GM23338 (cell line): ENCODE measurements around the gene ACSM2A. TPM values are rescaled to one million over a fixed set of nuclear protein-coding genes. Genes with fewer than 3 reads are reported as not detected.

Experiments used
- ATAC-seq: fragments of 200-7000 bp; cut with Tn5 transposase; 3 replicates; pipeline ENCODE4 v1.9.1; 2020
- DNase-seq: peaks from one replicate; pipeline ENCODE4 v3.0.0-alpha.2; 2015; ENCODE audit warnings: low spot score
- H2AFZ ChIP-seq: fragments of 200-600 bp; sonication (generic); 2 replicates; pipeline ENCODE4 v1.8.0; 2016; ENCODE audit warnings: antibody characterized with exemption, mild to moderate bottlenecking, moderate library complexity
- H3F3A ChIP-seq: fragments of 200-600 bp; sonication (generic); replicated peaks from 2 replicates; pipeline ENCODE4 v1.8.0; 2017; ENCODE audit warnings: antibody characterized with exemption, mixed run types, low read depth
- H3K27ac ChIP-seq: fragments of 200-600 bp; sonication (generic); 2 replicates; pipeline ENCODE4 v1.6.1; 2016; ENCODE audit warnings: low read depth
- H3K27me3 ChIP-seq: fragments of 200-600 bp; sonication (generic); 2 replicates; pipeline ENCODE4 v1.8.0; 2016; ENCODE audit warnings: mild to moderate bottlenecking, mixed run types, moderate library complexity; ENCODE audit not compliant: insufficient read depth
- H3K36me3 ChIP-seq: fragments of 200-600 bp; sonication (generic); 2 replicates; pipeline ENCODE4 v1.8.0; 2016; ENCODE audit warnings: mild to moderate bottlenecking; ENCODE audit not compliant: insufficient read depth
- H3K4me1 ChIP-seq: fragments of 200-600 bp; sonication (generic); 2 replicates; pipeline ENCODE4 v1.8.0; 2016; ENCODE audit warnings: mild to moderate bottlenecking, moderate library complexity; ENCODE audit not compliant: insufficient read depth
- H3K4me2 ChIP-seq: fragments of 200-600 bp; sonication (generic); 2 replicates; pipeline ENCODE4 v1.7.1; 2017; ENCODE audit warnings: mixed run types
- H3K4me3 ChIP-seq: fragments of 200-600 bp; sonication (generic); 2 replicates; pipeline ENCODE4 v1.6.1; 2016; ENCODE audit warnings: mixed run types
- H3K79me2 ChIP-seq: fragments of 200-600 bp; sonication (generic); replicated peaks from 2 replicates; pipeline ENCODE4 v1.8.0; 2017; ENCODE audit warnings: mild to moderate bottlenecking; ENCODE audit not compliant: insufficient read depth
- H3K9me2 ChIP-seq: fragments of 200-600 bp; sonication (generic); 2 replicates; pipeline ENCODE4 v1.8.0; 2017; ENCODE audit not compliant: insufficient read depth
- H4K20me1 ChIP-seq: fragments of 200-600 bp; sonication (generic); replicated peaks from 2 replicates; pipeline ENCODE4 v1.8.0; 2017; ENCODE audit warnings: mild to moderate bottlenecking; ENCODE audit not compliant: insufficient read depth
- H3K27ac Mint-ChIP-seq: 2 replicates; pipeline ENCODE4 v1.8.0; 2020; ENCODE audit warnings: inconsistent platforms, mild to moderate bottlenecking, moderate library complexity, mixed read lengths
- H3K27me3 Mint-ChIP-seq: 3 replicates; pipeline ENCODE4 v1.8.0; 2022; ENCODE audit warnings: low read depth, mild to moderate bottlenecking, moderate library complexity, mixed read lengths, inconsistent platforms; ENCODE audit not compliant: insufficient read depth, poor library complexity
- H3K36me3 Mint-ChIP-seq: 3 replicates; pipeline ENCODE4 v1.8.0; 2021; ENCODE audit warnings: low read depth, mild to moderate bottlenecking, inconsistent platforms, moderate library complexity, mixed read lengths
- H3K4me1 Mint-ChIP-seq: 3 replicates; pipeline ENCODE4 v1.8.0; 2020; ENCODE audit warnings: mild to moderate bottlenecking, inconsistent platforms, mixed read lengths
- H3K4me3 Mint-ChIP-seq: 3 replicates; pipeline ENCODE4 v1.8.0; 2021; ENCODE audit warnings: moderate library complexity, mild to moderate bottlenecking, inconsistent platforms, mixed read lengths
- H3K9me3 Mint-ChIP-seq: 3 replicates; pipeline ENCODE4 v1.8.0; 2020; ENCODE audit warnings: moderate library complexity, mild to moderate bottlenecking, inconsistent platforms, mixed read lengths
- CREB1 ChIP-seq: fragments of 250-450 bp; sonication (Bioruptor Pico); IDR thresholded peaks from 2 replicates; pipeline ENCODE4 v1.5.0; 2020; ENCODE audit warnings: low read depth, mild to moderate bottlenecking, moderate library complexity
- EZH2 ChIP-seq: fragments of 200-600 bp; sonication (generic); IDR thresholded peaks from one replicate; pipeline ENCODE4 v1.8.0; 2017; ENCODE audit warnings: antibody characterized with exemption, mild to moderate bottlenecking, low read depth; ENCODE audit not compliant: unreplicated experiment
- EZH2phosphoT487 ChIP-seq: fragments of 200-600 bp; sonication (generic); IDR thresholded peaks from one replicate; pipeline ENCODE4 v1.8.1; 2018; ENCODE audit warnings: antibody characterized with exemption; ENCODE audit not compliant: unreplicated experiment
- JUNB ChIP-seq: IDR thresholded peaks from one replicate; pipeline ENCODE4 v1.6.1; 2016; ENCODE audit warnings: antibody characterized with exemption; ENCODE audit not compliant: unreplicated experiment
- NANOG ChIP-seq: IDR thresholded peaks from 2 replicates; pipeline ENCODE4 v1.6.1; 2016; ENCODE audit warnings: antibody characterized with exemption, borderline replicate concordance
- POLR2AphosphoS5 ChIP-seq: IDR thresholded peaks from 2 replicates; pipeline ENCODE4 v1.6.1; 2016; ENCODE audit warnings: antibody characterized with exemption, low read depth
- STAT1 ChIP-seq: IDR thresholded peaks from one replicate; pipeline ENCODE4 v1.6.1; 2016; ENCODE audit warnings: antibody characterized with exemption; ENCODE audit not compliant: unreplicated experiment
- ZNF114 ChIP-seq: fragments of 250-450 bp; sonication (Bioruptor Pico); IDR thresholded peaks from 2 replicates; pipeline ENCODE4 v1.5.0; 2020; ENCODE audit warnings: mild to moderate bottlenecking, moderate library complexity
- ZNF331 ChIP-seq: fragments of 250-450 bp; sonication (Bioruptor Pico); IDR thresholded peaks from 2 replicates; pipeline ENCODE4 v1.5.0; 2020; ENCODE audit warnings: low read depth, mild to moderate bottlenecking, moderate library complexity
- ZNF462 ChIP-seq: fragments of 250-450 bp; sonication (Bioruptor Pico); IDR thresholded peaks from 2 replicates; pipeline ENCODE4 v1.5.0; 2020; ENCODE audit warnings: mild to moderate bottlenecking, moderate library complexity
- polyA plus RNA-seq: library from polyadenylated mRNA; unstranded; fragments of >200 nt; fragmentation: Nextera tagmentation; extraction: Ambion mirVana; gene quantifications from 2 replicates; pipeline ENCODE4 v1.2.1, GENCODE V29; 2016
- total RNA-seq: library from RNA; depleted of rRNA; stranded (reverse); fragments of >200 nt; shearing (Covaris generic); gene quantifications from 2 replicates; pipeline ENCODE4 v1.2.3, GENCODE V29; 2014
- TF ChIP-seq, protein P1 (sequence below), 2 experiments: fragments of 200-600 bp in 1 of 2; sonication (generic) in 1 of 2; conservative IDR thresholded peaks; 2 replicates each; pipeline versions ENCODE4 v1.5.1 to v1.6.1; 2016 to 2017; ENCODE audit warnings: antibody characterized with exemption in 2 of 2, low read depth in 2 of 2, mild to moderate bottlenecking in 2 of 2, moderate library complexity in 1 of 2
- TF ChIP-seq, protein P2 (sequence below): IDR thresholded peaks from one replicate; pipeline ENCODE4 v1.6.1; 2018; ENCODE audit warnings: antibody characterized with exemption; ENCODE audit not compliant: unreplicated experiment
- TF ChIP-seq, protein P3 (sequence below): IDR thresholded peaks from 2 replicates; pipeline ENCODE4 v1.6.1; 2016; ENCODE audit warnings: antibody characterized with exemption

ACSM2A gene
- total and polyA plus RNA-seq, 2 experiments from 2014 or later, result not detected

- Histone ChIP-seq H3K36me3 (no peaks in the 10 kb centered on the region), H3K27me3 (no peaks in the 10 kb centered on the region), H3K4me1 (no peaks in the 10 kb centered on the region), H3K9me2 (peaks cover 2% of the 10 kb centered on the region), H2AFZ (no peak overlapping the region), H3K4me3 (no peak overlapping the region), H3K79me2 (no peaks in the 10 kb centered on the region), H3K27ac (no peak overlapping the region), H3F3A (no peaks in the 10 kb centered on the region), H3K4me2 (no peak overlapping the region), H4K20me1 (no peaks in the 10 kb centered on the region)
- peaks cover 4% of the 10 kb centered on the region for H3K27me3 Mint-ChIP-seq
- H3K4me3 Mint-ChIP-seq, result no peak overlapping the region
- H3K27ac Mint-ChIP-seq, result no peak overlapping the region
- no peak for DNase-seq
- H3K4me1 Mint-ChIP-seq, result no peaks in the 10 kb centered on the region
- TF ChIP-seq, protein P1, sequence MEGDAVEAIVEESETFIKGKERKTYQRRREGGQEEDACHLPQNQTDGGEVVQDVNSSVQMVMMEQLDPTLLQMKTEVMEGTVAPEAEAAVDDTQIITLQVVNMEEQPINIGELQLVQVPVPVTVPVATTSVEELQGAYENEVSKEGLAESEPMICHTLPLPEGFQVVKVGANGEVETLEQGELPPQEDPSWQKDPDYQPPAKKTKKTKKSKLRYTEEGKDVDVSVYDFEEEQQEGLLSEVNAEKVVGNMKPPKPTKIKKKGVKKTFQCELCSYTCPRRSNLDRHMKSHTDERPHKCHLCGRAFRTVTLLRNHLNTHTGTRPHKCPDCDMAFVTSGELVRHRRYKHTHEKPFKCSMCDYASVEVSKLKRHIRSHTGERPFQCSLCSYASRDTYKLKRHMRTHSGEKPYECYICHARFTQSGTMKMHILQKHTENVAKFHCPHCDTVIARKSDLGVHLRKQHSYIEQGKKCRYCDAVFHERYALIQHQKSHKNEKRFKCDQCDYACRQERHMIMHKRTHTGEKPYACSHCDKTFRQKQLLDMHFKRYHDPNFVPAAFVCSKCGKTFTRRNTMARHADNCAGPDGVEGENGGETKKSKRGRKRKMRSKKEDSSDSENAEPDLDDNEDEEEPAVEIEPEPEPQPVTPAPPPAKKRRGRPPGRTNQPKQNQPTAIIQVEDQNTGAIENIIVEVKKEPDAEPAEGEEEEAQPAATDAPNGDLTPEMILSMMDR (conservative IDR thresholded peaks at IDR 0.05; ENCODE audit: low read depth in 2 of 2), result no peak
- TF ChIP-seq EZH2phosphoT487 (no peak), NANOG (no peak), JUNB (no peak), CREB1 (CRISPR knock-in tag) (no peak), POLR2AphosphoS5 (no peak), ZNF462 (CRISPR knock-in tag) (no peak), ZNF331 (CRISPR knock-in tag) (no peak), STAT1 (no peak), ZNF114 (CRISPR knock-in tag) (no peak), EZH2 (no peak)
- TF ChIP-seq, protein P2, sequence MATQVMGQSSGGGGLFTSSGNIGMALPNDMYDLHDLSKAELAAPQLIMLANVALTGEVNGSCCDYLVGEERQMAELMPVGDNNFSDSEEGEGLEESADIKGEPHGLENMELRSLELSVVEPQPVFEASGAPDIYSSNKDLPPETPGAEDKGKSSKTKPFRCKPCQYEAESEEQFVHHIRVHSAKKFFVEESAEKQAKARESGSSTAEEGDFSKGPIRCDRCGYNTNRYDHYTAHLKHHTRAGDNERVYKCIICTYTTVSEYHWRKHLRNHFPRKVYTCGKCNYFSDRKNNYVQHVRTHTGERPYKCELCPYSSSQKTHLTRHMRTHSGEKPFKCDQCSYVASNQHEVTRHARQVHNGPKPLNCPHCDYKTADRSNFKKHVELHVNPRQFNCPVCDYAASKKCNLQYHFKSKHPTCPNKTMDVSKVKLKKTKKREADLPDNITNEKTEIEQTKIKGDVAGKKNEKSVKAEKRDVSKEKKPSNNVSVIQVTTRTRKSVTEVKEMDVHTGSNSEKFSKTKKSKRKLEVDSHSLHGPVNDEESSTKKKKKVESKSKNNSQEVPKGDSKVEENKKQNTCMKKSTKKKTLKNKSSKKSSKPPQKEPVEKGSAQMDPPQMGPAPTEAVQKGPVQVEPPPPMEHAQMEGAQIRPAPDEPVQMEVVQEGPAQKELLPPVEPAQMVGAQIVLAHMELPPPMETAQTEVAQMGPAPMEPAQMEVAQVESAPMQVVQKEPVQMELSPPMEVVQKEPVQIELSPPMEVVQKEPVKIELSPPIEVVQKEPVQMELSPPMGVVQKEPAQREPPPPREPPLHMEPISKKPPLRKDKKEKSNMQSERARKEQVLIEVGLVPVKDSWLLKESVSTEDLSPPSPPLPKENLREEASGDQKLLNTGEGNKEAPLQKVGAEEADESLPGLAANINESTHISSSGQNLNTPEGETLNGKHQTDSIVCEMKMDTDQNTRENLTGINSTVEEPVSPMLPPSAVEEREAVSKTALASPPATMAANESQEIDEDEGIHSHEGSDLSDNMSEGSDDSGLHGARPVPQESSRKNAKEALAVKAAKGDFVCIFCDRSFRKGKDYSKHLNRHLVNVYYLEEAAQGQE, result no peak
- TF ChIP-seq, protein P3, sequence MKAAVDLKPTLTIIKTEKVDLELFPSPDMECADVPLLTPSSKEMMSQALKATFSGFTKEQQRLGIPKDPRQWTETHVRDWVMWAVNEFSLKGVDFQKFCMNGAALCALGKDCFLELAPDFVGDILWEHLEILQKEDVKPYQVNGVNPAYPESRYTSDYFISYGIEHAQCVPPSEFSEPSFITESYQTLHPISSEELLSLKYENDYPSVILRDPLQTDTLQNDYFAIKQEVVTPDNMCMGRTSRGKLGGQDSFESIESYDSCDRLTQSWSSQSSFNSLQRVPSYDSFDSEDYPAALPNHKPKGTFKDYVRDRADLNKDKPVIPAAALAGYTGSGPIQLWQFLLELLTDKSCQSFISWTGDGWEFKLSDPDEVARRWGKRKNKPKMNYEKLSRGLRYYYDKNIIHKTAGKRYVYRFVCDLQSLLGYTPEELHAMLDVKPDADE, result no peak
- peaks cover 9% of the 10 kb centered on the region; the same call in 2 of the 3 replicates for H3K36me3 Mint-ChIP-seq
- H3K9me3 Mint-ChIP-seq, result peaks cover 63% of the 10 kb centered on the region
- no peak for ATAC-seq
Observed at GRCh38 chr16:20510323-20510722, 59.0 kb downstream of the ACSM2A start.
